ENCODE data around the gene EGFLAM. TPM values are rescaled to one million over a fixed set of nuclear protein-coding genes. Genes with fewer than 3 reads are reported as not detected.
"Not testable (repeated sequence)": the region's sequence is repeated elsewhere in the genome, so short reads cannot be mapped to it uniquely, and the experiment has no call there.

EGFLAM gene
- total and polyA plus RNA-seq, 9 donors = 29.3 to 40.1 (median 36.5) TPM

GRCh38 chr5:38403406-38403805, 145.0 kb downstream of the EGFLAM start:
- Histone ChIP-seq H3K4me1 (ENCODE audit: control insufficient read depth, insufficient read depth, low read length) (no peaks in the 10 kb centered on the region), H3K27ac (ENCODE audit: low read length) (no peak overlapping the region), H3K4me3 (ENCODE audit: low read length) (no peak overlapping the region), H3K36me3 (ENCODE audit: control insufficient read depth, insufficient read depth, low read length) (no peaks in the 10 kb centered on the region), H3K27me3 (ENCODE audit: control insufficient read depth, insufficient read depth, low read length) (peaks cover 2% of the 10 kb centered on the region), H3K9me3 (replicated peaks; ENCODE audit: control insufficient read depth, low read depth, low read length) (no peaks in the 10 kb centered on the region)
- 63% methylated on average over 4 of the region's 5 CpGs for WGBS (ENCODE audit: insufficient coverage)
- DNase-seq = no peak

DNA sequence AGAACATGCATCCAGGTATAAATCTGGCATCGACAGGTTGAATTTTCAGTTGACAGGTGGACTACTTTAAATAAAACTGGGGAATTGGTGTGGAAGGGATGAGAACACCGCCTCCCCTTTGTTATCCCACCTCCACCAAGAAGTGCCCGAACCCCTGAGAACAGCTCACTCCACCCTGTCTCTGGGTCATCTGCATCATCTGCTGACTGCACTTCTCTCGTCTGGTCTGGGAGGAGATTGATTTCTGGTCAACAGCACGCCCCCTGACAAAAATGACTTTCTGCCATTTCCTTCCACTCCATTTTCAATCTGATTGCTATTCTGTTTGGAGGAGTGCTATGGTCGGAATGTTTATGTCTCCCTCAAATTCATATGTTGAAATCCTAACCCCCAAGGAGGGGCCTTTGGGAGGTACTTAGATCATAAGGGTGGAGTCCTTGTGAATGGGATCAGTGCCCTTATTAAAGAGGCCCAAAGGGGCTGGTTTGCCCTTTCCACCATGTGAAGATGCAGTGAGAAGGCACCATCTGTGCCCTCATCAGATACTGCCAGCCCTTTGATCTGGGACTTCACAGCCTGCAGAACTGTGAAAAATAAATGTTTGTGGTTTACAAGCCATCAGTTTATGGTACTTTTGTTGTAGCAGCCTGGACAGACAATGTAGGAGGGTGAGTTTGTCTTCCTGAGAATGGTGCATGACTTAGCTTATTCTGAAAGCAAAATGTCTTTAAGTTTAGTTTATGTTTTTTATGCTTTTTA, 145.7 kb downstream of the EGFLAM start:
- H3K4me1 ChIP-seq (ENCODE audit: control insufficient read depth, insufficient read depth, low read length) = no peaks in the 10 kb centered on the region
- no peak overlapping the region for H3K27ac ChIP-seq (ENCODE audit: low read length)
- no CpG with 5 or more reads among the region's 6 CpGs for WGBS (ENCODE audit: insufficient coverage)
- no peak overlapping the region for H3K4me3 ChIP-seq (ENCODE audit: low read length)
- H3K9me3 ChIP-seq (replicated peaks; ENCODE audit: control insufficient read depth, low read depth, low read length) = no peaks in the 10 kb centered on the region
- H3K27me3 ChIP-seq (ENCODE audit: control insufficient read depth, insufficient read depth, low read length) = peaks cover 2% of the 10 kb centered on the region
- no peak for DNase-seq
- no peaks in the 10 kb centered on the region for H3K36me3 ChIP-seq (ENCODE audit: control insufficient read depth, insufficient read depth, low read length)

DNA sequence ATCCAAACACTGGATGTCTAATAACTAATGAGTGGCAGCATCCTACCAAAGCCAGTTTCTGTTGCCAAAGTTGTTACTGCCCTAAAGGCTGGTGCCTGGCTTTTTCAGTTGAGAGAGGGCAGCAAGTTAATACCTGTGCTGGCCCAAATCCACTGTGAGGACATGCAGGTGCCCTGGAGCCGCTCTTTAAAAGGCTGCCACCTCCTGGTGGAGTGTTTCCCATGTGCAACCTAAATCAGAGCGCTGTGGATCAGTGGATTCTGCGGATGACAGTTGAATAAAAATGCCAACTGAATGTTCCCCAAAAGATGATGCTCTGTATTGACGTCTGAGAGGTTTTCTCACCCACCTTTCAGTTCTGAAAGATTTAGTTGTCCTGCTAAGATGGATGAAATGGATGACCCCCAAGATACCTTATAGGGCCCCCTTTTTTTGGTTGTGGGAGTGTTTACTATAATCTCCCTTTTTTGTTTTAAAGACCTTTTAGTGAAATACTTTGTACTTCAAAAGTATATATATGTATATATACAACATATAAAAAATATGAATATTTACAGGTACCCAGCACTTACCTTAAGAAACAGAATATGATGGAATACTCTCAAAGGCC, 146.4 kb downstream of the EGFLAM start:
- Histone ChIP-seq H3K4me1 (ENCODE audit: control insufficient read depth, insufficient read depth, low read length) (no peaks in the 10 kb centered on the region), H3K27me3 (ENCODE audit: control insufficient read depth, insufficient read depth, low read length) (peaks cover 2% of the 10 kb centered on the region), H3K4me3 (ENCODE audit: low read length) (no peak overlapping the region), H3K27ac (ENCODE audit: low read length) (no peak overlapping the region), H3K9me3 (replicated peaks; ENCODE audit: control insufficient read depth, low read depth, low read length) (no peaks in the 10 kb centered on the region), H3K36me3 (ENCODE audit: control insufficient read depth, insufficient read depth, low read length) (no peaks in the 10 kb centered on the region)
- 31% methylated on average over 2 of the region's 4 CpGs for WGBS (ENCODE audit: insufficient coverage)
- no peak for DNase-seq

- H3K27me3 ChIP-seq (ENCODE audit: control insufficient read depth, insufficient read depth, low read length) = peaks cover 2% of the 10 kb centered on the region
- no peak overlapping the region for H3K27ac ChIP-seq (ENCODE audit: low read length)
- WGBS (ENCODE audit: insufficient coverage) = 67% methylated on average over 1 of the region's 9 CpGs
- no peaks in the 10 kb centered on the region for H3K9me3 ChIP-seq (replicated peaks; ENCODE audit: control insufficient read depth, low read depth, low read length)
- no peaks in the 10 kb centered on the region for H3K4me1 ChIP-seq (ENCODE audit: control insufficient read depth, insufficient read depth, low read length)
- no peak overlapping the region for H3K4me3 ChIP-seq (ENCODE audit: low read length)
- no peak for DNase-seq
- H3K36me3 ChIP-seq (ENCODE audit: control insufficient read depth, insufficient read depth, low read length) = no peaks in the 10 kb centered on the region
These were observed 150.3 kb downstream of the EGFLAM start for GRCh38 chr5:38408446-38409198.

GRCh38 chr5:38410304-38410990, 152.1 kb downstream of the EGFLAM start:
- 78% methylated on average over 4 of the region's 7 CpGs for WGBS (ENCODE audit: insufficient coverage)

DNA sequence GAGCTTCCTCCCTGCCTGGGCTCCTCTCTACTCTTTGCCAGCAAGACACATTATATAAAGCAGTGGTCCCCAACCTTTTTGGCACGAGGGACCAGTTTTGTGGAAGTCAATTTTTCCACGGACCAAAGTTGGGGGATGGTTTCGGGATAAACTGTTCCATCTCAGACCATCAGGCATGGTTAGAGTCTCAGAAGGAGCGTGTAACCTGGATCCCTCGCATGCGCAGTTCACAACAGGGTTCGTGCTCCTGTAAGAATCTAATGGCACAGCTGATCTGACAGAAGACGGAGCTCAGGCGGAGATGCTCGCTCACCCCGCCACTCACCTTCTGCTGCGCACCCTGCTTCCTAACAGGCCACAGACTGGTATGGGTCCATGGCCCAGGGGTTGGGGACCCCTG, 155.3 kb downstream of the EGFLAM start:
- DNase-seq = no peak
- WGBS (ENCODE audit: insufficient coverage) = 54% methylated on average over 8 of the region's 12 CpGs
- Histone ChIP-seq H3K4me1 (ENCODE audit: control insufficient read depth, insufficient read depth, low read length) (peaks cover 3% of the 10 kb centered on the region), H3K9me3 (replicated peaks; ENCODE audit: control insufficient read depth, low read depth, low read length) (no peaks in the 10 kb centered on the region), H3K36me3 (ENCODE audit: control insufficient read depth, insufficient read depth, low read length) (no peaks in the 10 kb centered on the region), H3K27ac (ENCODE audit: low read length) (no peak overlapping the region), H3K27me3 (ENCODE audit: control insufficient read depth, insufficient read depth, low read length) (no peaks in the 10 kb centered on the region), H3K4me3 (ENCODE audit: low read length) (no peak overlapping the region)

More at GRCh38 chr5:38410304-38410990, 152.1 kb downstream of the EGFLAM start:
- H3K4me1 ChIP-seq (ENCODE audit: control insufficient read depth, insufficient read depth, low read length) = no peaks in the 10 kb centered on the region
- no peaks in the 10 kb centered on the region for H3K27me3 ChIP-seq (ENCODE audit: control insufficient read depth, insufficient read depth, low read length)
- H3K27ac ChIP-seq (ENCODE audit: low read length) = no peak overlapping the region
- no peaks in the 10 kb centered on the region for H3K9me3 ChIP-seq (replicated peaks; ENCODE audit: control insufficient read depth, low read depth, low read length)
- H3K4me3 ChIP-seq (ENCODE audit: low read length) = no peak overlapping the region
- H3K36me3 ChIP-seq (ENCODE audit: control insufficient read depth, insufficient read depth, low read length) = no peaks in the 10 kb centered on the region
- no peak for DNase-seq

GRCh38 chr5:38414348-38414747, 156.0 kb downstream of the EGFLAM start:
- Histone ChIP-seq H3K27me3 (ENCODE audit: control insufficient read depth, insufficient read depth, low read length) (no peaks in the 10 kb centered on the region), H3K4me3 (ENCODE audit: low read length) (no peak overlapping the region), H3K4me1 (ENCODE audit: control insufficient read depth, insufficient read depth, low read length) (peaks cover 3% of the 10 kb centered on the region), H3K36me3 (ENCODE audit: control insufficient read depth, insufficient read depth, low read length) (no peaks in the 10 kb centered on the region), H3K27ac (ENCODE audit: low read length) (no peak overlapping the region), H3K9me3 (replicated peaks; ENCODE audit: control insufficient read depth, low read depth, low read length) (no peaks in the 10 kb centered on the region)
- DNase-seq = no peak
- WGBS (ENCODE audit: insufficient coverage) = 77% methylated on average over 3 of the region's 4 CpGs

GRCh38 chr5:38415772-38416171, 157.4 kb downstream of the EGFLAM start:
- no CpG with 5 or more reads among the region's 5 CpGs for WGBS (ENCODE audit: insufficient coverage)

GRCh38 chr5:38417658-38418017, 159.3 kb downstream of the EGFLAM start:
- DNase-seq = no peak
- Histone ChIP-seq H3K27ac (ENCODE audit: low read length) (no peak overlapping the region), H3K4me3 (ENCODE audit: low read length) (no peak overlapping the region), H3K4me1 (ENCODE audit: control insufficient read depth, insufficient read depth, low read length) (peaks cover 3% of the 10 kb centered on the region), H3K36me3 (ENCODE audit: control insufficient read depth, insufficient read depth, low read length) (no peaks in the 10 kb centered on the region), H3K9me3 (replicated peaks; ENCODE audit: control insufficient read depth, low read depth, low read length) (no peaks in the 10 kb centered on the region), H3K27me3 (ENCODE audit: control insufficient read depth, insufficient read depth, low read length) (no peaks in the 10 kb centered on the region)
- no CpG with 5 or more reads among the region's 5 CpGs for WGBS (ENCODE audit: insufficient coverage)

More at GRCh38 chr5:38415772-38416171, 157.4 kb downstream of the EGFLAM start:
- H3K4me1 ChIP-seq (ENCODE audit: control insufficient read depth, insufficient read depth, low read length); H3K27me3 ChIP-seq (ENCODE audit: control insufficient read depth, insufficient read depth, low read length); H3K4me3 ChIP-seq (ENCODE audit: low read length); DNase-seq; H3K9me3 ChIP-seq (replicated peaks; ENCODE audit: control insufficient read depth, low read depth, low read length); H3K36me3 ChIP-seq (ENCODE audit: control insufficient read depth, insufficient read depth, low read length); H3K27ac ChIP-seq (ENCODE audit: low read length): not testable (repeated sequence)

- DNase-seq = no peak
- no peaks in the 10 kb centered on the region for H3K27me3 ChIP-seq (ENCODE audit: control insufficient read depth, insufficient read depth, low read length)
- H3K36me3 ChIP-seq (ENCODE audit: control insufficient read depth, insufficient read depth, low read length) = no peaks in the 10 kb centered on the region
- H3K4me3 ChIP-seq (ENCODE audit: low read length) = no peak overlapping the region
- H3K9me3 ChIP-seq (replicated peaks; ENCODE audit: control insufficient read depth, low read depth, low read length) = no peaks in the 10 kb centered on the region
- H3K4me1 ChIP-seq (ENCODE audit: control insufficient read depth, insufficient read depth, low read length) = peaks cover 3% of the 10 kb centered on the region
- no CpG with 5 or more reads among the region's 2 CpGs for WGBS (ENCODE audit: insufficient coverage)
- no peak overlapping the region for H3K27ac ChIP-seq (ENCODE audit: low read length)
These were observed 161.9 kb downstream of the EGFLAM start for GRCh38 chr5:38420246-38420645.
